ENCODE data around the gene FARSA. TPM values are rescaled to one million over a fixed set of nuclear protein-coding genes. Genes with fewer than 3 reads are reported as not detected.
"Not testable (repeated sequence)": the region's sequence is repeated elsewhere in the genome, so short reads cannot be mapped to it uniquely, and the experiment has no call there.

The FARSA gene
- polyA plus RNA-seq (ENCODE audit: insufficient read length in 4 of 4), result 10 to 100 TPM; 41.7 to 67.4 (median 55.2) TPM

DNA sequence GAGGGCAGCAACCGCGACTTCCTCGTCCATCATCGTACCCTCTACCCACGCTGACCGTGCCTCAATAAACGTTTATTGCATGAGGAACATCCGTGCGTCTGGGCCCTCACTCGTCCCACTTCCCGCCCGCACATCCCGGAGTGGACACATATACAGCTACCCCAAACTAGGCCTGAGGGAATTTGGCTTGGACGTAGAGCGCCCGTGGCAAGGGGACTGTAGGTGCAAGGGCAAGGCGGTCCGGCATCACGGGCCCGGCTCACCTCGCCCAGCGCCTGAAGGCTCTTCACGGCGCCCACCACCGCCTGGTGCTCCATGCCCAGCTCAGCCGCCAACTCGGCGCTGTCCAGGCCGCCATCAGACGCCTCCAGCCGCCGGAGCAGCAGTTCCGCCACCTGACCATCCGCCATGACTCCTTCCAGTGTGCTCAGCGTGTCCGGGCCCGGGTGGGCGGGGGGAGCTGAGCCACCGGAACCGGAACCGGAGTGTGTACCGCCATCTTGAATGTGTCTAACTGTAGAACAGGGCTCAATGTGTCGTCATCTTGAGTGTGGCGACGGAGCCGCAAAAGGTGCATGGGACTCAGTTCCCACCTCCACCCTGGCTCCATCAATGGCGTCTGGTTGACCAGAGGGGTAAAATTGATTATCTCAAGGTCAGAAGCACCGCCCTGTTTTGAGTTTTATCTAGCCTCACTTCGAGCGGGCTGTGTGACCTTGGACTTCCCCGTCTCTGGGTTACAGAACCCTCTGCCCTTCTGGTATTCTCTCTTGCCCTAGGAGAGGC is at the start of gene FARSA:
Gene FARSA, minus strand, starts transcription at position 425 of the 786 bp plus-strand sequence. Its CDS starts 15 bp downstream, at position 410.
- DNase-seq (ENCODE audit: low read depth in 4 of 4, low spot score in 2 of 4), result peak in 2 of 4 donors; percentile 82 to 88

DNA sequence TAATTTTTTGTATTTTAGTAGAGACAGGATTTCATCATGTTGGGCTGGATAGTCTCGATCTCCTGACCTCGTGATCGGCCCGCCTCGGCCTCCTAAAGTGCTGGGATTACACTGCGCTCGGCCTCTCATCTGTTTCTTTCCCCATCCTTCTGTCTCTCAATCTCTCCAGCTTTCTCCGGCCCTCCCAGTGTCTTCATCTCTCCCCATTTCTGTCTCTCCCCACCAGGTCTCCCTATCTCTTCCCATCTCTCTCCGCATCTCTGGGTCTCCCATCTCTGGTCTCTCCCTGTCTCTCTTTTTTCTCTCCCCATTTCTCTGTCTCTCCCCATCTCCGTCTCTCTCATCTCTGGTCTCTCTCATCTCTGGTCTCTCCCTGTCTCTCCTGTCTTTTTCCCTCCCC is 49.6 kb upstream of the FARSA start:
- DNase-seq (ENCODE audit: low read depth in 4 of 4, low spot score in 2 of 4), result no peak

DNA sequence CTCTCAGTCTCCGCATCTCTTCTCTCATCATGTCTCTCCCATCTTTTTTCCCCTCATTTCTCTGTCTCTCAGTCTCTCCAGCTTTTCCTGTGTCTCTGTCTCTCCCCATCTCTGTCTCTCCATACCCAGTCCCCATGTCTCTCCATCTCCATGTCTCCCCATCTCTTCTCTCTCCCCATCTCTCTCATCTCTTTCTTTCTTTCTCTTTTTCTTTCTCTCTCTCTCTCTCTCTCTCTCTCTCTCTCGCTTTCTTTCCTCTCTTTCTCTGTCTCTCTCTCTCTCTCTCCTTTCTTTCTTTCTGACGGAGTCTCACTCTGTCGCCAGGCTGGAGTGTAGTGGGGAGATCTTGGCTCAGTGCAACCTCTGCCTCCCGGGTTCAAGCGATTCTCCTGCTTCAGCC is 49.1 kb upstream of the FARSA start:
- DNase-seq (ENCODE audit: low read depth in 4 of 4, low spot score in 2 of 4), result no peak

DNA sequence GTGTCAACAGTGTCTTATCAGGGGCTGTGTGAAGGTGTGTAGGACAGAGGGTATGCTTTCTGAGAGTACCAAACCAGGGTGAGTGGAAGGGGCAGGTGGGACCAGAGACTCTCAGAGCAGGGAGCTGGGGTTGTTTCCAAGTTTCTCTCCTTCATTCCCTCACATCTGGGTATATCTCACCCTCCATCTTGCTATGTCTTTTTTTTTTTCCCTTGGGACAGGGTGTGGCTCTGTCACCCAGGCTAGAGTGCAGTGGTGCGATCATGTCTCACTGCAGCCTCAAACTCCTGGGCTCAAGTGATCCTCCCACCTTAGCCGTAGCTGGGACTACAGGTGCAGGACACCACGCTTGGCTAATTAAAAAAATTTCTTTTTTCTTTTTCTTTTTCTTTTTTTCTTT is 46.5 kb upstream of the FARSA start:
- no peak for DNase-seq (ENCODE audit: low read depth in 4 of 4, low spot score in 2 of 4)

DNA sequence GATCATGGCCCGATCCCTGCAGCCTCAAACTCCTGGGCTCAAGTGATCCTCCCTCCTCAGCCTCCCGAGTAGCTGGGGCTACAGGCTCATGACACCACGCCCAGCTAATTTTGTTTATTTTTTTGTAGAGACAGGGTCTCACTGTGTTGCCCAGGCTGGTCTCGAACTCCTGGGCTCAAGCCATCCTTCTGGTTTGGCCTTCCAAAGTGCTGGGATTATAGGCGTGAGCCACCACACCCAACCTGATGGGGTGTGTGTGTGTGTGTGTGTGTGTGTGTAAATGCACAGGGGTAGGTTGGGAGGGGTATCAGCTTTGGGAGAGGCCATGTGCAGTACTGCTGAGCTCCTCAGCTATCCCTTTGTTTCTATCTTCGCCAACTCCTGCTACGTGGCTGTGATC is 42.6 kb upstream of the FARSA start:
- not testable (repeated sequence) for DNase-seq (ENCODE audit: low read depth in 4 of 4, low spot score in 2 of 4)

DNA sequence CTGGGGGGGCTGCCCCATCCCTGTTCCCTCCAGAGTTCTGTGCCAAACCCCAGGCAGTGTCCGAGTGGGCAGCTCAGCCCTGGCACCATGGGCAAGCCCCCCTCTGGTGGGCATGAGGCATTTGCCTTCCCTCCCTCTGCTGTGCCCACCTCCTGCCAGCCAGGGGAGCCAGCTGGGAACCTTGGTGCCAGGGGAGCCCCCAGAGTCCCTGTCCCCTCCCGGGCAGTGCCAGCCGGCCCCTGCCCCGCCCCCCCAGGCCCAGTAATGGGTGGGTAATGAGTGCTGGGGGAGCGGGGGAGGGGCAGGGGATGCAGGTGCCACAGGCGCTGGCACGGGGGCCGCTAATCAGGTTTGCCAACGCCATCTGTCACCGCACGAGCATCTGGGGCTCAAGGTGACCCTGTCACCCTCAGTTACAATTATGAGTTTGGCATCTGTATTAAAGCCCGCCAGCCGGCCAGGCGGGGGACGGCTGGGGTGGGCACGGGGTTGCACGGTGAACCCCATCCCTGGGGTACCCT is 41.8 kb upstream of the FARSA start:
- DNase-seq (ENCODE audit: low read depth in 4 of 4, low spot score in 2 of 4), result no peak

DNA sequence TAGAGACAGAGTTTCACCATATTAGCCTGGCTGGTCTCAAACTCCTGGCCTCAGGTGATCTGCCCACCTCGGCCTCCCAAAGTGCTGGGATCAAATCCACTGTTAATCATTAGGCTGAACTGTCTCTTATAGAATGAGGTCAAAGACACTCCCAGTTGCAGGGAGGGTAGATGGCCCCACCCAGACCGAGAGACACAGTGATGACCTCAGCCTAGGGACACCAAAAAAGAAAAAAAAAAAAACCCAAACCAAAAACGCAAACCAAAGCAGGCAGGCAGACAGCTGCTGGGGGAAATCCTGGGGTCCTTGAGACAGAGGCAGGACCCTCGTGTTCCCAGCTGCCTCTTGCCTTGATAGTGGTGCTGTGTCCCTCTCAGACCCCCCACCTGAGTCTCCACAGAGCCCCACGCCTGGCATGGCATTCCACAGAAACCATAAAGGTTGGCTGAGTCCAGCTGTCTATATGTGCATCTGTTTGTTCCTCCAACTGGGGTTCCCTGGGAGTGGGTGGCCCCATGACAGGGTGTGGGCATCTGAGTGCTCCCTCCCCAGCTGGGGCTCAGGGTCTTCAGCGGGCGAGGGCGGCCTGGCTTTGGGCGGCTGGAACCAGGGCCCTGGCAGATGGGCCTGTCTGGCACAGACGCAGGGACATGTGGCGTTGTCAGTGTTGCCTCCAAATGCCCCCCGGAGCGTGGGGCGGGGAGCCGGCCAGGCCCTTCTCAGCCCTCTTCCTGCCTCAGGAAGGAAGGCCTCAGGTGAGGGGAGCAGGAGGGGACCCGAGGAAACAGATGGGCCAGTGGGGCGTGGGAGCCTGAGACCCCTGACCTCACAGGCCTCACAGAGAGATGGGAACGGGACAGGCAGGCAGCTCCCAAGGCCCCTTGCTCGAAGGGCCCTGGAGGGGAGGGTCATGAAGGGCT is 41.0 kb upstream of the FARSA start:
- no peak for DNase-seq (ENCODE audit: low read depth in 4 of 4, low spot score in 2 of 4)

DNA sequence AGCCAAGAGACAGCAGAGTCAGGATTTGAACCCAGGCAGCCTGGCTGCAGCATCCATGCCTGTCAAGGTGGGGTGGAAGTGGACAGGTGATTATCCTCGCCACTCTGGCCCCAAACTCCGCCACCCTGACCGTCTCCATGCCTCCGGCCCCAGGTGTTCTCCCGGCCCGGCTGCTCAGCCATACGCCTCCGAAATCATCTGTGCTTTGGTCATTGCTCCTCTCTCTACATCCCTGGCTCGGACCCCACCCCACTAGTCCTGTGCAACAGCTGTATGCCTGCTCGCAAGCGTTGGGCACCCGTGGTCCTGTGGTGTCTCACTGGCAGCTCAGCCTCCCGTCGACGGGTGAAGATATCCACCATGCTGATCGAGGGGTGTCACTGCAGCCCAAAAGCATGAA is 39.7 kb upstream of the FARSA start:
- no peak for DNase-seq (ENCODE audit: low read depth in 4 of 4, low spot score in 2 of 4)

DNA sequence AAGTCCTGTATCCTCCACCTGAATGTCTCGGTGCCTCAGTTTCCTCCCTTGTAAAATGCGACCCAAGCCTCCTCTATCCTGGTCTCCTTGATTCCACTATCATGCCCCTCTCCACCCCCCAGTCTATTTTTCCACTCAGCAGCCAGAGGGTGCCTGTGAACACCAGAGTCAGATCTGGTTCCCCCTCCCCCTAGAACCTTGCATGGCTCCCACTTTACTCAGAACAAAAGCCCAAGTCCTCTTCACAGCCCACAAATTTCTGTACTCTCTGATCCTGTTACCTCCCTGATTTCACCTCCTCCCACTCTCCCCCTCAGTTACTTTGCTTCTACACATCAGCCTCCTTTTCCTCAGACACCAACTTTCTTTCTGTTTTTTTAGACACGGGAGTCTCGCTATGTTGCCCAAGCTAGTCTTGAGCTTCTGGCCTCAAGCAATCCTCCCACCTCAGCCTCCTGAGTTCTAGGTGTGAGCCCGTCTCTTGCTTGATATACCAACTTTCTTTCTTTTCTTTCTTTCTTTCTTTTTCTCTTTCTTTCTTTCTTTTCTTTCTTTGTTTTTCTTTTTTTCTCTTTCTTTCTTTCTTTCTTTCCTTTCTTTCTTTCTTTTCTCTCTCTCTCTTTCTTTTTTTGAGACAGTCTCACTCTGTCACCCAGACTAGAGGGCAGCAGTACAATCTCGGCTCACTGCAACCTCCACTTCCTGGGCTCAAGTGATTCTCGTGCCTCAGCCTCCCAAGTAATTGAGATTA is 36.7 kb upstream of the FARSA start:
- DNase-seq (ENCODE audit: low read depth in 4 of 4, low spot score in 2 of 4), result no peak

DNA sequence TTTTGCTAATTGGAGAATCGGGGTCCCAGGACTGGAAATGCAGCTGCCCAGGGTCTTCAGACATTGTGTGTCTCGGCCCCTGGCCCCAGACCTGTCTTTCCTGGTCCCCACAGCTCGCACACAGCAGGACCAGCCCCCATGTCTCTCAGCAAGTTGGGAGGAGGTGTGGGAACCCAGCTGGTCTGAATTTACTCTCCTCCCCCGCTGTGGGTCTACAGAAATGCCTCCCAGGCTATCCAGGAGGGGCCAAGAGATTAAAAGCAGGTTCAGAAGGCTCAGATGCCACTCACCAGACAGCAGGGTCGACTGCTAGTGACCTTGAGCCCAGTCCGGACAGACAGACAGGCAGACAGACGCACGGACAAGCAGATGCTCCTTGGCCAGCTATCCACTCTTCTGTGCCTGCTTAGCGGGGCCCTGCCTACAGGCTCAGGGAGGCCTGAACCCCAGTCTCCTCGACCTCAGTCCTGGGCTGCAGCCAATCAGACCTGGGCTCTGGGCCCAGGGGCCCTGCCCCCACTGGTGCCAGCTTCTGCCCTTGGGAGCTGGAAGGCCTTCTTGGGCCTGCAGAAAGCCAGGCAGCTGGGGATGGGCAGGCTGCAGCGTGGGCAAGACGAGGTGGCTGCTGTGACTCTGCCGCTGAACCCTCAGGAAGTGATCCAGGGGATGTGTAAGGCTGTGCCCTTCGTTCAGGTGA is 35.9 kb upstream of the FARSA start, which contains the start of gene DAND5:
Gene DAND5, plus strand, starts transcription at position 285 of the 697 bp plus-strand sequence. Its CDS starts 85 bp downstream, at position 370.
- DNase-seq (ENCODE audit: low read depth in 4 of 4, low spot score in 2 of 4), result no peak

DNA sequence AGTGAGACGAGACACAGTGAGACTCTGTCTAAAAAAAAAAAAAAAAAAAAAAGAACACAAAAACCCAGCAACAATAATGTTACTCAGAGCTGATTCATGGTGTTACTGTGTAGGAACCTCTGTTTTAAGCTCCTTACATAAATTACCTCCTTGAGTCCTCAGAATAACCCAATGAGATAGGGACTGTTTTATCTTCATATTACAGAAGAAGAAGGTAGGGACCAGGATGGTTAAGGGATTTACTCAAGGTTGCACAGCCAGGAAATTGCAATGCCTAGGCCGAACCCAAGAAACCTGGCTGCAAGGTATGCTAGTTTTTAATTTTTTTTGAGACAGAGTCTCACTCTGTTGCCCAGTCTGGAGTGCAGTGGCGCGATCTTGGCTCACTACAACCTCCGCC is 34.4 kb upstream of the FARSA start:
- DNase-seq (ENCODE audit: low read depth in 4 of 4, low spot score in 2 of 4), result no peak

DNA sequence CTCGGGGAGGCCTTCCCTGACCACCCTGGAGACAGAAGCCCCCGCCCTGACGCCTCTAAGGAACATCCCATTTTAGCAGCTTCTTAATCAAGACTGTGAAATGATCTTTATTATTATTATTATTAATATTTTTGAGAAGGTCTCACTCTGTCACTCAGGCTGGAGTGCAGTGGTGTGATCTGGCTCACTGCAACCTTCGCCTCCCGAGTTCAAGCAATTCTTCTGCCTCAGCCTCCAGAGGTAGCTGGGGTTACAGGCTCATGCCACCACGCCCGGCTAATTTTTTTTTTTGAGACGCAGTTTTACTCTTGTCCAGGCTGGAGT is 32.3 kb upstream of the FARSA start:
- DNase-seq (ENCODE audit: low read depth in 4 of 4, low spot score in 2 of 4), result no peak

DNA sequence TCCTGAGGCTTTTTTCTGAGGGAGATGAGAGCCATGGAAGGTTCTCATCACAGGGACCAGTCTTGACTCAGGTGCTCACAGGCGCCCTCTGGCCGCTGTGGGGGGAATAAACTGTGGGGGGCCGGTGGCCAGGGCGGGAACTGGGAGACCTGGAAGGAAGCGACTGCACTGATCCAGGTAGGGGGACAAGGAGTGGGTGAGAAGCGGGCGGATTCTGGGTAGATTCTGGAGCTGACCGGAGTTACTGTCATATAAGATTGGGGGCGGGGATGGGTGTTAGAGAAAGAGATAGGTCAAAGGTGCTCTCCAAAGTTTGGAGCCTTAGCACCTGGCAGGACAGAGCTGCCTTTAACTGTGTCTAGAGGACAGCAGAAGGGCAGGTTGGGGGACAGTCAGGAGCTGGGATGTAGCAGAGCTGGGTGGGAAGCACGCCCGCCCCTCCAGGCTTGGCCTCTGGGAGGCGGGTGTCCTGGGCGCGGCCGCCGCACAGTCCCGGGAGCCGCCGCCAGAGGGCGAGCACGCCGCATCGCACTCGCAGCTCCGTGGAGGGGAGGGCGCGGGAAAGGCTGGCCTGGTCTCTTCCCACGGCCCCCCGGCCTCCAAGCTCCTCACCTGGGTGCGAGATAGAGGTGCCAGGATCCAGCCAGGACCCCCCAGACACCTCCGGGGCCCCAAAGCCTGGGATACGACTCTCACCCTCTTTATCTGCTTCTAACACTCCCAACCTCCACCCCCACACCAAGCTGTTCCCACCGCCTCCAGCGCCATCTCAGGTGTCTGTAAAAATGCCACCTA is 31.7 kb upstream of the FARSA start:
- peak in 2 of 4 donors; percentile 45 to 48 for DNase-seq (ENCODE audit: low read depth in 4 of 4, low spot score in 2 of 4)

DNA sequence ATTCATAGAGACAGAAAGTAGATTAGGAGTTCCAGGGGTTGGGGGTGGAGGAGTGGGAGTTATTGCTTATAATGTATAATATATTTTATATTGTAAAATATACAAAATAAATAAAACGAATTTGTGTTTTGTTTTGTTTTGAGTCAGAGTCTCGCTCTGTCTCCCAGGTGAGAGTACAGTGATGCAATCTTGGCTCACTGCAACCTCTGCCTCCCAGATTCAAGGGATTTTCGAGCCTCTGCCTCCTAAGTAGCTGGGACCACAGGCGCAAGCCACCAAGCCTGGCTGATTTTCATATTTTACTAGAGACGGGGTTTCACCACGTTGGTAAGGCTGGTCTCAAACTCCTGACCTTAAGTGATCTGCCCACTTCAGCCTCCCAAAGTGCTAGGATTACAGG is 26.0 kb upstream of the FARSA start:
- no peak for DNase-seq (ENCODE audit: low read depth in 4 of 4, low spot score in 2 of 4)

DNA sequence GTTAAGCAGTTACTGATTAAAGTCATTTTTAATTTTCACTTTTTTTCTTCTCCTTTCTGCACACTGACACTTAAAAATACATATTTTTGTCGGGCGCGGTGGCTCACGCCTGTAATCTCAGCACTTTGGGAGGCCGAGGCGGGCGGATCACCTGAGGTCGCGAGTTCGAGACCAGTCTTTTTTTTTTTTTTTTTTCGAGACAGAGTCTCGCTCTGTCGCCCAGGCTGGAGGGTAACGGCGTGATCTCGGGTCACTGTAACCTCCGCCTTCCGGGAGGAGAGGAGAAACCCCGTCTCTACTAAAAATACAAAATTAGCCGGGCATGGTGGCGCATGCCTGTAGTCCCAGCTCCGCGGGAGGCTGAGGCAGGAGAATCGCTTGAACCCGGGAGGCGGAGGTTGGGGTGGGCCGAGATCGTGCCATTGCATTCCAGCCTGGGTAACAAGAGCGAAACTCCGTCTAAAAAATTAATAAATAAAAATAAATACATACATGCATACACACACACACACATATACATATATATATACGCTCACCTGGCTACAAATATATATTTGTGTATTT is 24.0 kb upstream of the FARSA start:
- DNase-seq (ENCODE audit: low read depth in 4 of 4, low spot score in 2 of 4), result not testable (repeated sequence)

DNA sequence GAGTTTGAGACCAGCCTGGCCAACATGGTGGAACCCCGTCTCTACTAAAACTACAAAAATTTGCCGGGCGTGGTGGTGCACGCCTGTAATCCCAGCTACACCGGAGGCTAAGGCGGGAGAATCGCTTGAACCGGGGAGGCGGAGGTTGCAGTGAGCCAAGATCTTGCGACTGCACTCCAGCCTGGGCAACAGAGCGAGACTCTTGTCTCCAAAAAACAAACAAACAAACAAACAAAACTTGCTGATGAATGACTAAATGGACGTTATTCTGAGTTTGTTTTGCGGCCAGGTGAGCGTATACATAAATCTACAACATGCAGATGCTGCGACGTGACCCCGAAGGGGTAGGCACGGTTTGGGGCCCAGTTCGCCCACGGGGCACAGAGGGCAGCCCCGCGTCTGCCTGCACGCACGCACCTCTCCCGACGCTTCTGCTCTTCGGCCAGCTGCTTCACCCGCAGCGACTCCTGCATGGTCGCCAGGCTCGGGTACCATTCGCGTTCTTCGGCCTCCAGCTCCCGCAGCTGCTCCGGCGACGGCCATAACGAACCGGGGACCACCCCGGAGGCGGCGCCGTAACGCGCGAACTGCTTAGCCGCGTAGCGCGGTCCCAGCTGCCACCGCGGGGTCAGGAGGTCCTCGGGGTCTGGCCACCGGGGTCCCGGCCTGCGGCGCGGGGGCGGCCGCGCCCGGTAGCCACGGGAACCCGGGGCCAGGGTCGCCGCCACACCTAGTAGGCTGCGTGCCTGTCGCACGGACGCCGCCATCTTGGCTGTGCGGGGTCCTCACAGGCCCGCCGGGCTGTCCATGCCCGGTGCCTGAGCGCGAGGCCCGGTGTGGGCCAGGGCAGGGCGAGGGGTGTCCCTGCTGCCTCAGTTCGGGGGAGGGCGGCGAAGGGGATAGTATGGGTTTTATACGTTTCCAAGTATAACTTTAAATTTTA is 23.2 kb upstream of the FARSA start, which contains the start of gene GADD45GIP1:
Gene GADD45GIP1, minus strand, starts transcription at position 778 of the 943 bp plus-strand sequence. Its CDS starts 11 bp downstream, at position 767.
- peak in 2 of 4 donors; percentile 52 to 66 for DNase-seq (ENCODE audit: low read depth in 4 of 4, low spot score in 2 of 4)

DNA sequence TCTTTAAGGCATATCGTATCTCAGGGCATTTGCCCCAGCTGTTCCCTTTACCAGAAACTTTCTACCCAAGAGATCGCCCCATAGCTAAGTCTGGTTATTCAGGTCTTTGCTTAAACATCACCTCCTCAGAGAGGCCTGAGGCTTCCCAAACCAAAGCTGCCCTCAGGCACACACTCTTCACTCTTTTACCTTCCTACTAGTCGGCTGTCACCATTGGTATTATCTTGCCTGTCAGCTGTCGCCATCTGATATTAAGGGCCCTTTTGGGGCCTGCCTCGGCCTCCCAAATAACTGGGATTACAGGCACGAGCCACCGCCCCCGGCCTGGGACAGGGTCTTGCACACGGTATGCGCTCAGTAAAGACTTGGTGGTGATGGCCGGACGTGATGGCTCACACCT is 22.5 kb upstream of the FARSA start:
- DNase-seq (ENCODE audit: low read depth in 4 of 4, low spot score in 2 of 4), result no peak

DNA sequence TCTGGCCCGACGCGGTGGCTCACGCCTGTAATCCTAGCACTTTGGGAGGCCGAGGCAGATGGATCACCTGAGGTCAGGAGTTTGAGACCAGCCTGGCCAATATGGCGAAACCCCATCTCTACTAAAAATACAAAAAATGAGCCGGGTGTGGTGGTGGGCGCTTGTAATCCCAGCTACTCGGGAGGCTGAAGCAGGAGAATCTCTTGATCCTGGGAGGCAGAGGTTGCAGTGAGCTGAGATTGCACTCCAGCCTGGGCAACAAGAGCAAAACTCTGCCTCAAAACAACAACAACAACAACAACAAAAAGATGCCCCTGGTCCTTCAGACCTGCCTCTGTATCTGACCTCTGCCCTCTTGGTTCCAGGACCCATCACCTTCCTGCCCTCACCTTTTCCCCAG is 22.1 kb upstream of the FARSA start:
- not testable (repeated sequence) for DNase-seq (ENCODE audit: low read depth in 4 of 4, low spot score in 2 of 4)
